Esophagus muscularis mucosa (tissue), 4 donors: ENCODE measurements around the gene SDR39U1. TPM values are rescaled to one million over a fixed set of nuclear protein-coding genes. Genes with fewer than 3 reads are reported as not detected.

Experiments used
- DNase-seq: peaks from one replicate; pipeline ENCODE4 v3.0.0-alpha.2; 2017; ENCODE audit errors: extremely low spot score
- H3K27ac ChIP-seq, 4 donors: fragments of 200-600 bp; sonication (generic); replicated peaks in 1 of 4; 1 replicate in 3 of 4; 2 replicates in 1 of 4; pipeline ENCODE4 v1.5.1; 2016 to 2019; ENCODE audit warnings: mild to moderate bottlenecking in 1 of 4
- H3K27me3 ChIP-seq, 4 donors: fragments of 200-600 bp; sonication (generic); one replicate each; pipeline versions ENCODE4 v1.5.1 to v1.6.0; 2016 to 2019
- H3K36me3 ChIP-seq, 4 donors: fragments of 200-600 bp; sonication (generic); one replicate each; pipeline ENCODE4 v1.5.1; 2016 to 2019
- H3K4me1 ChIP-seq, 4 donors: fragments of 200-600 bp; sonication (generic); one replicate each; pipeline ENCODE4 v1.5.1; 2016 to 2019
- H3K4me3 ChIP-seq, 4 donors: fragments of 200-600 bp; sonication (generic); 1 replicate in 2 of 4; 2 replicates in 2 of 4; pipeline ENCODE4 v1.5.1; 2016 to 2019; ENCODE audit warnings: mild to moderate bottlenecking in 4 of 4, moderate library complexity in 1 of 4
- H3K9me3 ChIP-seq, 4 donors: fragments of 200-600 bp; sonication (generic); 1 replicate in 3 of 4; 2 replicates in 1 of 4; pipeline ENCODE4 v1.5.1; 2016 to 2019
- CTCF ChIP-seq, 3 experiments: fragments of 200-600 bp in 2 of 3; fragments of 450-650 bp in 1 of 3; sonication (generic) in 2 of 3; IDR thresholded peaks; one replicate each; pipeline ENCODE4 v1.5.1; 2017 to 2019; ENCODE audit warnings: antibody characterized with exemption in 3 of 3, mild to moderate bottlenecking in 2 of 3, moderate library complexity in 1 of 3
- EP300 ChIP-seq: sonication (generic); formaldehyde crosslinking; IDR thresholded peaks from one replicate; pipeline ENCODE4 v1.6.1; 2017; ENCODE audit warnings: antibody characterized with exemption
- POLR2A ChIP-seq: fragments of 450-650 bp; IDR thresholded peaks from one replicate; pipeline ENCODE4 v1.6.1; 2017; ENCODE audit warnings: antibody characterized with exemption, moderate library complexity, mild to moderate bottlenecking, low read depth
- POLR2AphosphoS5 ChIP-seq, 2 donors: sonication (generic); formaldehyde crosslinking; IDR thresholded peaks; one replicate each; pipeline ENCODE4 v1.6.1; 2017; ENCODE audit warnings: antibody characterized with exemption in 2 of 2
- WGBS: methylation state at CpG from one replicate; pipeline ENCODE4 v1.1.5; 2018; 5-methylcytosine and 5-hydroxymethylcytosine counted together
- intact Hi-C: fragments of 100-400 bp; cut with DNase I; formaldehyde crosslinking; loops from one replicate; pipeline ENCODE4 v1.15.1; 2023
- total RNA-seq, 4 donors: library from RNA; depleted of rRNA; stranded (reverse); fragments of >200 nt; gene quantifications; one replicate each; pipeline versions ENCODE4 v1.1.0 to v1.2.1, GENCODE V29; 2016

The SDR39U1 gene
- total RNA-seq, 4 donors from 2014 or later = 23.9 to 48.6 (median 33.5) TPM

DNA sequence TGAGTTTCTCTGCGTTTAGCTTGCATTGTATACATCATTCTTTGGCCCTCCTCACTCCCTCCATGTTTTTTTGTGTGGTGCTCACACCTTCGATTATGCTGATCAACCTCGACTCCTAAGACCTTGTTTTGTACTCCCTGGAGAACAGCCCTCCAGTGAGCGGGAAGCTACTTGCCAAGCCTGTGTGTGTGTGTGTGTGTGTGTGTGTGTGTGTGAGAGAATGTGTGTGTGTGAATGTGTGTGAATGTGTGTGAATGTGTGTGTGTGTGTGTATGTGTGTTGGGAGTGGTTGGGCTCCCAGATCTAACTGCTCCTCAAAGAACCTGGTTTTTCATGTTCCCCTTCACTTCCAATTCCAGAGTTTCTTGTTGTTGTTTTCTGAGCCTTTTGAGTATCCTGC is 37.8 kb downstream of the SDR39U1 start:
- TF ChIP-seq POLR2AphosphoS5 (IDR thresholded peaks at IDR 0.05) = no peak
- no peak for TF ChIP-seq CTCF (IDR thresholded peaks at IDR 0.05)
- no peak for TF ChIP-seq POLR2A
- TF ChIP-seq EP300 = no peak
- peaks cover 37 to 62% (median 51%) of the 10 kb centered on the region in 4 donors for H3K4me1 ChIP-seq
- H3K36me3 ChIP-seq = peaks cover 5 to 33% (median 26%) of the 10 kb centered on the region in 4 donors
- no peak for DNase-seq
- intact Hi-C loops = no loop called here
- no peaks in the 10 kb centered on the region for H3K9me3 ChIP-seq
- 67% methylated on average over 4 of the region's 4 CpGs for WGBS
- no peak overlapping the region for H3K4me3 ChIP-seq
- H3K27me3 ChIP-seq = no peaks in the 10 kb centered on the region
- H3K27ac ChIP-seq = peak overlapping the region in 1 of 4 donors; percentile 9

DNA sequence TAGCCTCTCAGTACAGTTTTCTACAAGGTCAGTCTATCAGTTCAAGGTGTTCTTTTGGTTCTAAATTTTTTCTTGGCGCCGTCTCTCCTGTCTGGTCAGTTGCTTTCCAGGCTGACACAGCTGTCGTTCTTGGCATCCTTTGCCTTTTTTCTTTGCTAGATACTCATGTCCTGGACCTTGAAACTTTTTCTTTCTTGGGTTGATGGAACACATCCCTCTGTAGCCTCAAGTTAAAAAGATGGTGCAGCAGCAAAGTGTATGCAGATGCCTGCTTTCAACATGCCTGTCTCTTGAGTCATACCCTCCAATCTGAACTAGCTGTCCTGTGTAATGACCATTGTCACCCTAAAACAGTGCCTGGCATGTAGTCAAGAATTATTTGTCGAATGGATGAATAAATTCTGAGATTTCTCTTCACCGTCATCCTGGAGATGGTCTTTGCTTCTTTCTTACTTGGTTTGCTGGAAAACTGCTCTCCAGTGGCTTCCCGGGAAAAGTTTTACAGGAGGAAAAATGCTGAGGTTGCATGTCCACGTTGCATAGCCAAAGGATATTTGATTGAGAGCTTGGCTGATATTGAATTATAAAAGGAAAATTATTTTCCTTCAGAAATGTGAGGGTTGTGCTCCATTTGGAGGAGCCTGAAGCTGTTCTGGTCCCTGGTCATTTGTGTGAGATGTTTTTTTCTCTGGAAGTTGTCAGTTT is 39.1 kb downstream of the SDR39U1 start:
- Histone ChIP-seq H3K27ac (peak overlapping the region; percentile 22 to 78 (median 52)), H3K4me3 (no peak overlapping the region), H3K4me1 (peaks cover 38 to 70% (median 63%) of the 10 kb centered on the region in 4 donors), H3K9me3 (no peaks in the 10 kb centered on the region), H3K36me3 (peaks cover 3 to 19% (median 12%) of the 10 kb centered on the region in 4 donors), H3K27me3 (no peaks in the 10 kb centered on the region)
- no peak for TF ChIP-seq EP300
- peak in 1 of 2 donors; percentile 47 for TF ChIP-seq POLR2AphosphoS5 (IDR thresholded peaks at IDR 0.05)
- 47% methylated on average over 7 of the region's 7 CpGs for WGBS
- intact Hi-C loops = no loop called here
- no peak for DNase-seq

- Histone ChIP-seq H3K27me3 (no peaks in the 10 kb centered on the region), H3K4me1 (peaks cover 47 to 78% (median 71%) of the 10 kb centered on the region in 4 donors), H3K9me3 (no peaks in the 10 kb centered on the region), H3K36me3 (peaks cover 0 to 8% (median 1%) of the 10 kb centered on the region in 4 donors), H3K4me3 (no peak overlapping the region), H3K27ac (peak overlapping the region; percentile 12 to 78 (median 62))
- intact Hi-C loops = no loop called here
- no peak for DNase-seq
- no peak for TF ChIP-seq POLR2AphosphoS5 (IDR thresholded peaks at IDR 0.05)
- WGBS = 72% methylated on average over 9 of the region's 9 CpGs
These were observed 40.5 kb downstream of the SDR39U1 start for GRCh38 chr14:24401810-24402702.

- Histone ChIP-seq H3K27ac (peak overlapping the region; percentile 74 to 85 (median 77)), H3K27me3 (no peaks in the 10 kb centered on the region), H3K4me1 (peaks cover 47 to 72% (median 71%) of the 10 kb centered on the region in 4 donors), H3K9me3 (no peaks in the 10 kb centered on the region), H3K36me3 (no peaks in the 10 kb centered on the region), H3K4me3 (peak overlapping the region; percentile 72 to 88 (median 74))
- intact Hi-C loops = loop anchor here (5.0 kb wide), 1 partner anchor 32 kb away; no protein-coding TSS in a partner anchor
- TF ChIP-seq EP300 (no peak), POLR2A (no peak), POLR2AphosphoS5 (IDR thresholded peaks at IDR 0.05) (no peak), CTCF (IDR thresholded peaks at IDR 0.05) (no peak)
- WGBS = 66% methylated on average over 4 of the region's 4 CpGs
- DNase-seq = no peak
These were observed 42.4 kb downstream of the SDR39U1 start for GRCh38 chr14:24399999-24400718.

GRCh38 chr14:24399447-24399822 is 43.1 kb downstream of the SDR39U1 start:
- intact Hi-C loops = loop anchor here (5.0 kb wide), 1 partner anchor 33 kb away; no protein-coding TSS in a partner anchor
- Histone ChIP-seq H3K27ac (peak overlapping the region; percentile 74 to 85 (median 77)), H3K27me3 (no peaks in the 10 kb centered on the region), H3K4me1 (peaks cover 47 to 68% (median 68%) of the 10 kb centered on the region in 4 donors), H3K36me3 (no peaks in the 10 kb centered on the region), H3K4me3 (peak overlapping the region; percentile 72 to 88 (median 74)), H3K9me3 (no peaks in the 10 kb centered on the region)
- no peak for TF ChIP-seq EP300
- no peak for TF ChIP-seq CTCF (IDR thresholded peaks at IDR 0.05)
- WGBS = 19% methylated on average over 8 of the region's 8 CpGs
- DNase-seq = no peak
